ENCODE data around the gene ASB10. TPM values are rescaled to one million over a fixed set of nuclear protein-coding genes. Genes with fewer than 3 reads are reported as not detected.

ASB10 gene
- total RNA-seq, 2 experiments from 2014 or later, result not detected

- Mint-ChIP-seq H3K27ac (no peak overlapping the region), H3K4me1 (peaks cover 36% of the 10 kb centered on the region), H3K27me3 (no peaks in the 10 kb centered on the region), H3K36me3 (peaks cover 40% of the 10 kb centered on the region), H3K9me3 (no peaks in the 10 kb centered on the region), H3K4me3 (no peak overlapping the region)
- no peak for DNase-seq
Measured at GRCh38 chr7:151223728-151224127, 36.7 kb upstream of the ASB10 start.

- no peaks in the 10 kb centered on the region for H3K27me3 Mint-ChIP-seq
- H3K36me3 Mint-ChIP-seq, result peaks cover 23% of the 10 kb centered on the region
- H3K27ac Mint-ChIP-seq, result no peak overlapping the region
- H3K4me1 Mint-ChIP-seq, result peaks cover 4% of the 10 kb centered on the region
- no peaks in the 10 kb centered on the region for H3K9me3 Mint-ChIP-seq
- DNase-seq, result no peak
- H3K4me3 Mint-ChIP-seq, result no peak overlapping the region
Measured at GRCh38 chr7:151218170-151218569, 31.1 kb upstream of the ASB10 start.

- peaks cover 18% of the 10 kb centered on the region for H3K36me3 Mint-ChIP-seq
- DNase-seq, result no peak
- H3K4me3 Mint-ChIP-seq, result no peak overlapping the region
- peaks cover under 1% of the 10 kb centered on the region for H3K4me1 Mint-ChIP-seq
- no peaks in the 10 kb centered on the region for H3K9me3 Mint-ChIP-seq
- no peak overlapping the region for H3K27ac Mint-ChIP-seq
- no peaks in the 10 kb centered on the region for H3K27me3 Mint-ChIP-seq
Measured at GRCh38 chr7:151215396-151215795, 28.3 kb upstream of the ASB10 start.

GRCh38 chr7:151213826-151214225 is 26.8 kb upstream of the ASB10 start:
- Mint-ChIP-seq H3K27ac (no peak overlapping the region), H3K9me3 (no peaks in the 10 kb centered on the region), H3K4me1 (no peaks in the 10 kb centered on the region), H3K4me3 (no peak overlapping the region), H3K27me3 (no peaks in the 10 kb centered on the region), H3K36me3 (peaks cover 14% of the 10 kb centered on the region)
- DNase-seq, result no peak

- DNase-seq, result no peak
- Mint-ChIP-seq H3K27ac (no peak overlapping the region), H3K36me3 (peaks cover 5% of the 10 kb centered on the region), H3K9me3 (no peaks in the 10 kb centered on the region), H3K4me3 (no peak overlapping the region), H3K4me1 (peaks cover 3% of the 10 kb centered on the region), H3K27me3 (no peaks in the 10 kb centered on the region)
Measured at GRCh38 chr7:151212626-151213025, 25.6 kb upstream of the ASB10 start.

- H3K4me1 Mint-ChIP-seq, result peaks cover 15% of the 10 kb centered on the region
- H3K4me3 Mint-ChIP-seq, result no peak overlapping the region
- no peaks in the 10 kb centered on the region for H3K9me3 Mint-ChIP-seq
- no peak for DNase-seq
- peaks cover 5% of the 10 kb centered on the region for H3K36me3 Mint-ChIP-seq
- H3K27me3 Mint-ChIP-seq, result no peaks in the 10 kb centered on the region
- H3K27ac Mint-ChIP-seq, result no peak overlapping the region
Measured at GRCh38 chr7:151211155-151211772, 24.2 kb upstream of the ASB10 start.

- no peak within 1 kb of the TSS for H3K4me3 Mint-ChIP-seq
- H3K27me3 Mint-ChIP-seq, result peaks cover 2% of the 10 kb centered on the region
- H3K36me3 Mint-ChIP-seq, result peaks cover 3% of the 10 kb centered on the region
- no peak within 1 kb of the TSS for H3K27ac Mint-ChIP-seq
- H3K9me3 Mint-ChIP-seq, result no peaks in the 10 kb centered on the region
- no peak for DNase-seq
- peaks cover 15% of the 10 kb centered on the region for H3K4me1 Mint-ChIP-seq
Measured at GRCh38 chr7:151210087-151210854, 23.2 kb upstream of the ASB10 start, which contains the start of gene H2BK1. Gene H2BK1 (minus strand): TSS chr7:151210488. CDS start chr7:151210318, 170 bp downstream.

GRCh38 chr7:151209588-151209987 is 22.5 kb upstream of the ASB10 start:
- Mint-ChIP-seq H3K36me3 (no peaks in the 10 kb centered on the region), H3K9me3 (no peaks in the 10 kb centered on the region), H3K4me3 (no peak overlapping the region), H3K27ac (no peak overlapping the region), H3K27me3 (peaks cover 8% of the 10 kb centered on the region), H3K4me1 (peaks cover 15% of the 10 kb centered on the region)
- DNase-seq, result no peak

- Mint-ChIP-seq H3K4me1 (peaks cover 15% of the 10 kb centered on the region), H3K4me3 (no peak overlapping the region), H3K27ac (no peak overlapping the region), H3K9me3 (no peaks in the 10 kb centered on the region), H3K27me3 (peaks cover 11% of the 10 kb centered on the region), H3K36me3 (no peaks in the 10 kb centered on the region)
- no peak for DNase-seq
Measured at GRCh38 chr7:151208253-151208862, 21.3 kb upstream of the ASB10 start.

- Mint-ChIP-seq H3K27me3 (peaks cover 11% of the 10 kb centered on the region), H3K36me3 (no peaks in the 10 kb centered on the region), H3K27ac (no peak overlapping the region), H3K9me3 (no peaks in the 10 kb centered on the region), H3K4me1 (peaks cover 15% of the 10 kb centered on the region), H3K4me3 (no peak overlapping the region)
- DNase-seq, result no peak
Measured at GRCh38 chr7:151207804-151208203, 20.8 kb upstream of the ASB10 start.

GRCh38 chr7:151207315-151207714 is 20.3 kb upstream of the ASB10 start:
- Mint-ChIP-seq H3K27me3 (peaks cover 11% of the 10 kb centered on the region), H3K9me3 (no peaks in the 10 kb centered on the region), H3K4me1 (peaks cover 15% of the 10 kb centered on the region), H3K36me3 (no peaks in the 10 kb centered on the region), H3K4me3 (no peak overlapping the region), H3K27ac (no peak overlapping the region)
- DNase-seq, result no peak

- Mint-ChIP-seq H3K9me3 (no peaks in the 10 kb centered on the region), H3K4me3 (no peak overlapping the region), H3K27me3 (peaks cover 11% of the 10 kb centered on the region), H3K4me1 (peaks cover 15% of the 10 kb centered on the region), H3K27ac (no peak overlapping the region), H3K36me3 (no peaks in the 10 kb centered on the region)
- no peak for DNase-seq
Measured at GRCh38 chr7:151206914-151207313, 19.9 kb upstream of the ASB10 start.

- no peaks in the 10 kb centered on the region for H3K9me3 Mint-ChIP-seq
- no peak overlapping the region for H3K4me3 Mint-ChIP-seq
- H3K36me3 Mint-ChIP-seq, result no peaks in the 10 kb centered on the region
- no peak for DNase-seq
- H3K27ac Mint-ChIP-seq, result no peak overlapping the region
- peaks cover 11% of the 10 kb centered on the region for H3K27me3 Mint-ChIP-seq
- H3K4me1 Mint-ChIP-seq, result peaks cover 15% of the 10 kb centered on the region
Measured at GRCh38 chr7:151205730-151206129, 18.7 kb upstream of the ASB10 start.

- no peak for DNase-seq
- Mint-ChIP-seq H3K9me3 (no peaks in the 10 kb centered on the region), H3K4me1 (peaks cover 15% of the 10 kb centered on the region), H3K27ac (no peak overlapping the region), H3K4me3 (no peak overlapping the region), H3K27me3 (peaks cover 11% of the 10 kb centered on the region), H3K36me3 (no peaks in the 10 kb centered on the region)
Measured at GRCh38 chr7:151204383-151205032, 17.5 kb upstream of the ASB10 start.

GRCh38 chr7:151202836-151203235 is 15.8 kb upstream of the ASB10 start:
- no peak overlapping the region for H3K4me3 Mint-ChIP-seq
- DNase-seq, result no peak
- no peak overlapping the region for H3K27ac Mint-ChIP-seq
- no peaks in the 10 kb centered on the region for H3K36me3 Mint-ChIP-seq
- H3K27me3 Mint-ChIP-seq, result peaks cover 11% of the 10 kb centered on the region
- H3K4me1 Mint-ChIP-seq, result peaks cover 14% of the 10 kb centered on the region
- no peaks in the 10 kb centered on the region for H3K9me3 Mint-ChIP-seq
